Measurements from ENCODE around the gene MYNN. TPM values are rescaled to one million over a fixed set of nuclear protein-coding genes. Genes with fewer than 3 reads are reported as not detected.

MYNN gene
- total RNA-seq, 2 donors from 2014 or later: 10.2 to 11.2 TPM

DNA sequence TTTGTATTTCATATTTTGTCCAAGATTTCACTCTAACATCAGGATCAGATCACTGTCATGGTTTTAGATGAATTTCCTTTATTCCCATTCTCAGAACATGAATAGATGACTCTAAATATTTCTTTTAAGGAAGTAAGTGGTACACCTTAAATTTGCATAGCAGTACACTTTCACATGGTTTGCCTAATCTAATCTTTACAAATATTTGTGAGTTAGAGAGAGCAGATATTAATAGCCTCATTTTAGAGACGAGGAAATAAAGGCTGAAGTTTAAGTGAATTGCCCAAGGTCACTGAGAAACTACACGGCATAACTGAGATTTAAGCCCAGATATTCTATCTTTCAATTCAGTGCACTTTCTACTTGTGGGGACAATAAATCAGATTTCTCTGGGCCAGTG is 22.5 kb upstream of the MYNN start:
- Histone ChIP-seq H3K36me3 (no peaks in the 10 kb centered on the region), H3K27me3 (no peaks in the 10 kb centered on the region), H3K4me1 (no peaks in the 10 kb centered on the region), H3K9me3 (no peaks in the 10 kb centered on the region), H3K4me3 (no peak overlapping the region), H3K27ac (no peak overlapping the region)
- TF ChIP-seq, protein P1, sequence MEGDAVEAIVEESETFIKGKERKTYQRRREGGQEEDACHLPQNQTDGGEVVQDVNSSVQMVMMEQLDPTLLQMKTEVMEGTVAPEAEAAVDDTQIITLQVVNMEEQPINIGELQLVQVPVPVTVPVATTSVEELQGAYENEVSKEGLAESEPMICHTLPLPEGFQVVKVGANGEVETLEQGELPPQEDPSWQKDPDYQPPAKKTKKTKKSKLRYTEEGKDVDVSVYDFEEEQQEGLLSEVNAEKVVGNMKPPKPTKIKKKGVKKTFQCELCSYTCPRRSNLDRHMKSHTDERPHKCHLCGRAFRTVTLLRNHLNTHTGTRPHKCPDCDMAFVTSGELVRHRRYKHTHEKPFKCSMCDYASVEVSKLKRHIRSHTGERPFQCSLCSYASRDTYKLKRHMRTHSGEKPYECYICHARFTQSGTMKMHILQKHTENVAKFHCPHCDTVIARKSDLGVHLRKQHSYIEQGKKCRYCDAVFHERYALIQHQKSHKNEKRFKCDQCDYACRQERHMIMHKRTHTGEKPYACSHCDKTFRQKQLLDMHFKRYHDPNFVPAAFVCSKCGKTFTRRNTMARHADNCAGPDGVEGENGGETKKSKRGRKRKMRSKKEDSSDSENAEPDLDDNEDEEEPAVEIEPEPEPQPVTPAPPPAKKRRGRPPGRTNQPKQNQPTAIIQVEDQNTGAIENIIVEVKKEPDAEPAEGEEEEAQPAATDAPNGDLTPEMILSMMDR (IDR thresholded peaks at IDR 0.05): no peak
- DNase-seq (ENCODE audit: low spot score): no peak

DNA sequence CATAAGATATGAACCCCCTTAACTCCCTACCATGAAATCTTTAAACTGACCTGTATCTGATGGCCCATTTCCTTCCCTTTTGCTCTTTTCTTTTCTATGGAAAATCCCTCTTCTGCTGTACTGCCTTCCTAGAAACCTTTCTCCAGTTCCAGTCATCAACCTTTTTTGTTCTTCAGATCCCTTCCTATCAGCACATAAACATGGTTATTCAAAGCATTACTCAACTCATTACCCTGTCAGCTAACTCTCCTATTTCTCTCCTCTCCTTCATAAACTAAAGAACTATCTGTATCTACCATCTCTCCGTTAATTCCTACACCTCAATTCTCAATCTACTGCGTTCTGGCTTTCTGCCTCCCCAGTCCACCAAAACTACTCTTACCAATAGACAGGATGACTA is 21.3 kb upstream of the MYNN start:
- no peaks in the 10 kb centered on the region for H3K36me3 ChIP-seq
- DNase-seq (ENCODE audit: low spot score): no peak
- no peak overlapping the region for H3K27ac ChIP-seq
- TF ChIP-seq, protein P1 (IDR thresholded peaks at IDR 0.05): no peak
- no peaks in the 10 kb centered on the region for H3K4me1 ChIP-seq
- H3K4me3 ChIP-seq: no peak overlapping the region
- no peaks in the 10 kb centered on the region for H3K27me3 ChIP-seq
- H3K9me3 ChIP-seq: no peaks in the 10 kb centered on the region

DNA sequence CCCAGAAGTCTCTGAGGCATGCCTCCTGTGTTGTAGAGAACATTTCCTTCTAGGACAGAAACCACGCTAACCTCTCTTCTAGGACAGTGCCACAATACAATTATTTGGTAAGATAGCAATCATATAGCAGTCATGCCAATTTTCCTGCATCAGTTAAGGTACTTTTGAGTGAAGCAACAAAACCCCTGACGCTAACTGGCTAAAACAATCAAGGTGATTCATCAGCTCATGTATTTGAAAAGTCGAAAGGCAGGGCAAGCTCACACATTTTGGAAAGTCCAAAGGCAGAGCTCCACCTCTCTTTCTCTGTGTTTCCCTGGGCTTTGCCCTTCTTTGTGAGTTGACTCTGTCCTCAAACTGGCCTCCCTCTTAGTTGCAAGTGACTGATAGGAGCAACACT is 18.5 kb upstream of the MYNN start:
- H3K27ac ChIP-seq: no peak overlapping the region

DNA sequence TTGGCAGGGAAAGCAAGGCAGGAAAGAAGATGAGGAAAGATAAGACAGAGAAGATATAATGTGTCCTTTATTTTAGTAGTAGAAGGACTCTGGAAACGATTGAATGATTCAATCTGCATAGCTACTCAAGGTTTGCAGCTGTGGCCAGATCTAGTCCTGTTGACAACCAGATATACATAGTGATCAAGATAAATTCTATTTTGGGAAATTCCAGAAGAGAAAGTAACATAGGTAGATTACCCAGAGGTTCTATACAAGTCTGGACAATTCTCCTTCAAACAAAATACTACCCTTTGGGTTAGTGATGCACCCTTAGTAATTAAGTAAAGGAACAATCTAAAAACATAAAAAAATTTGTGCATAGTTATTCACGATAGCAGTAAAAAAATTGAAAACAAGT is 17.7 kb upstream of the MYNN start:
- H3K36me3 ChIP-seq: no peaks in the 10 kb centered on the region
- no peak overlapping the region for H3K27ac ChIP-seq
- H3K4me1 ChIP-seq: no peaks in the 10 kb centered on the region
- H3K4me3 ChIP-seq: no peak overlapping the region
- no peaks in the 10 kb centered on the region for H3K27me3 ChIP-seq
- no peaks in the 10 kb centered on the region for H3K9me3 ChIP-seq
- DNase-seq (ENCODE audit: low spot score): no peak
- TF ChIP-seq, protein P1 (IDR thresholded peaks at IDR 0.05): no peak

More for the DNA sequence above, 18.5 kb upstream of the MYNN start:
- Histone ChIP-seq H3K27me3 (no peaks in the 10 kb centered on the region), H3K36me3 (no peaks in the 10 kb centered on the region), H3K4me3 (no peak overlapping the region), H3K9me3 (no peaks in the 10 kb centered on the region), H3K4me1 (no peaks in the 10 kb centered on the region)
- DNase-seq (ENCODE audit: low spot score): no peak
- TF ChIP-seq, protein P1 (IDR thresholded peaks at IDR 0.05): no peak

DNA sequence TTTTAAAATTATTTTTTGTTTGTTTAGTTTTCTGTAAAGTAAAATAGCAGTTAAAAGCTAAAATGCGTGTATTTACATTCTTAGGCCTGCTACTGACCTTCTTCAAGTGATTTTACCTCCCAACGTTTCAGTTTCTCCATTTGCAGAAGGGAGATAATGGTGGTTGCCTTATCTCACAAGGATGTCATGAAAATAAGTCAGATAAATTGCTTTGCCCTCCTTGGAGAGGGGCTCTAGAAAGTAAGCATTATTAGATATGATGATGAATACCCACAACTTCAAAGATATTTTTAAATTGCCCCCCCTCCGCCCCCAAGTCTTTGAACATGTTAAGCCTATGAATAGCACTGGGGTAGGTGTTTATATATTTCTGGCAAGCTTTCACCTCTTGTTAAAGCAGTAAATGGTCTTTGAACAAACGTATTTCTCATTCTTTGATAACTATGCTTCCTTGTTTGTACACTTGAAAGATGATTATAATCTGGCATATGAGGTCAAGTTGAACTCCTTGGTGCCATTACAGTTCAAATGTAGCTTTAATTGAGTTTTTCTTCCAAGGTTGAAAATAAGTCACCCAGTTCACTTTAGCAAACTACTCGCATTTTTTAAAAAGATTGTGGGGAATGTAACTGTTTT is 14.7 kb upstream of the MYNN start:
- no peak for DNase-seq (ENCODE audit: low spot score)
- Histone ChIP-seq H3K4me1 (no peaks in the 10 kb centered on the region), H3K27ac (no peak overlapping the region), H3K27me3 (no peaks in the 10 kb centered on the region), H3K36me3 (no peaks in the 10 kb centered on the region), H3K4me3 (no peak overlapping the region), H3K9me3 (no peaks in the 10 kb centered on the region)
- TF ChIP-seq, protein P1 (IDR thresholded peaks at IDR 0.05): no peak

DNA sequence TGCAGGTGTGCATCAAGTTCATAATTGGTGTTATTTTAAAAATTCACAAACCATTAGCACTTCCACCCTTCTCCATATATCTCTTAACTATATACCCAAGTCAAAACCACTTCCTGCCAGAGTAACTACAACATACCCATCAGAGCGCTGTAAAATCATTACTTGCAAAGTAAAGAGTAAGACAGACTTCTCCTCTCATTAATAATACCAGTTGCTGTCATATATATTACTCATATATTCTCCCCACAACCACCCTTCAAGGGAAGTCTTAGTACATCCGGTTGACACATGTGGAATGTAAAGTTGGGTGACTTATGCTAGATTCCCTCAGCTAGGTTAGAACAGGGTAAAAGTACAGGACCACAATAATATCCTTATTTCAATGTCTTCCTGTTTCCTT is 13.9 kb upstream of the MYNN start:
- H3K4me3 ChIP-seq: no peak overlapping the region
- no peaks in the 10 kb centered on the region for H3K36me3 ChIP-seq
- H3K9me3 ChIP-seq: no peaks in the 10 kb centered on the region
- peaks cover 0 to 6% of the 10 kb centered on the region in 2 donors for H3K4me1 ChIP-seq
- no peak overlapping the region for H3K27ac ChIP-seq
- TF ChIP-seq, protein P1 (IDR thresholded peaks at IDR 0.05): no peak
- DNase-seq (ENCODE audit: low spot score): no peak
- H3K27me3 ChIP-seq: no peaks in the 10 kb centered on the region
